Subcutaneous adipose tissue (tissue), 4 donors: ENCODE data around the gene DNAH2. TPM values are rescaled to one million over a fixed set of nuclear protein-coding genes. Genes with fewer than 3 reads are reported as not detected.

ENCODE experiments used
- CTCF ChIP-seq: fragments of 450-650 bp; IDR thresholded peaks from one replicate; pipeline ENCODE4 v1.5.1; 2016; ENCODE audit warnings: low read depth, mild to moderate bottlenecking, control low read depth, antibody characterized with exemption, moderate library complexity
- total RNA-seq, 4 donors: library from RNA; depleted of rRNA; stranded (reverse); fragments of >200 nt; gene quantifications; one replicate each; pipeline ENCODE4 v1.1.0, GENCODE V29; 2016

The DNAH2 gene
- total RNA-seq, 4 donors from 2014 or later, result under 0.01 to 0.22 (median 0.18) TPM

- no peak for TF ChIP-seq CTCF
Measured at GRCh38 chr17:7852262-7852670, 134.7 kb downstream of the DNAH2 start.

- no peak for TF ChIP-seq CTCF
Measured at GRCh38 chr17:7852919-7853690, 135.6 kb downstream of the DNAH2 start.

- no peak for TF ChIP-seq CTCF
Measured at GRCh38 chr17:7853691-7854038, 136.1 kb downstream of the DNAH2 start.

- TF ChIP-seq CTCF, result no peak
Measured at GRCh38 chr17:7854078-7854777, 136.7 kb downstream of the DNAH2 start.

- TF ChIP-seq CTCF, result no peak
Measured at GRCh38 chr17:7854851-7855659, 137.5 kb downstream of the DNAH2 start, which contains the start of gene TMEM88. TMEM88 (plus strand) TSS chr17:7855066; CDS start chr17:7855075, 9 bp downstream.

- TF ChIP-seq CTCF, result no peak
Measured at GRCh38 chr17:7855660-7856010, 138.1 kb downstream of the DNAH2 start.
